HepG2 (cell line): ENCODE data around the gene SLIT1. TPM values are rescaled to one million over a fixed set of nuclear protein-coding genes. Genes with fewer than 3 reads are reported as not detected.

ENCODE experiments used
- ATAC-seq: fragments of 200-7000 bp; cut with Tn5 transposase; 3 replicates; pipeline ENCODE4 v1.9.1; 2020; ENCODE audit warnings: mild to moderate bottlenecking, moderate library complexity
- BruUV-seq: library from RNA; stranded (reverse); fragments of 400-500 nt; replicated peaks from 2 replicates; lab custom pipeline; 2021; lab: Mats Ljungman, UMichigan
- CTCF ChIA-PET: fragments of 300-600 bp; formaldehyde crosslinking; extraction: SDS; loops from one replicate; lab custom pipeline; 2021; ENCODE audit warnings: low total read pairs, inconsistent platforms, low intra/inter-chr PET ratio; lab: Yijun Ruan, JAX
- POLR2A ChIA-PET: fragments of 350-600 bp; sonication (Branson Sonifier 250); formaldehyde crosslinking; loops from one replicate; lab custom pipeline; 2020; ENCODE audit warnings: antibody characterized with exemption, inconsistent platforms; lab: Yijun Ruan, JAX
- DNase-seq: peaks from one replicate; pipeline ENCODE4 v3.0.0-alpha.2; 2015; ENCODE audit warnings: low spot score
- FAIRE-seq: peaks from 3 replicates; lab custom pipeline; 2011; peaks lifted over from hg19 to GRCh38; lab: Jason Lieb, UNC
- H2AFZ ChIP-seq: one replicate; pipeline ENCODE4 v1.6.1; 2011; ENCODE audit warnings: low read length, inconsistent platforms
- H3K27ac ChIP-seq: fragments of 300-600 bp; 3 replicates; pipeline ENCODE4 v1.8.0; 2011; ENCODE audit warnings: mixed run types, mild to moderate bottlenecking, mixed read lengths, low read length, inconsistent platforms; ENCODE audit not compliant: insufficient read depth; ENCODE audit errors: extremely low read length
- H3K27me3 ChIP-seq, 2 experiments: fragments of 200-600 bp in 1 of 2; 2 replicates in 1 of 2; 3 replicates in 1 of 2; pipeline versions ENCODE4 v1.6.0 to v1.8.0; 2011; ENCODE audit warnings: low read length in 2 of 2, mild to moderate bottlenecking in 2 of 2, moderate library complexity in 2 of 2, inconsistent platforms in 1 of 2; ENCODE audit not compliant: insufficient read depth in 2 of 2, control insufficient read depth in 1 of 2
- H3K36me3 ChIP-seq, 2 experiments: fragments of 200-600 bp in 1 of 2; replicated peaks in 1 of 2; 2 replicates in 1 of 2; 3 replicates in 1 of 2; pipeline versions ENCODE4 v1.5.1 to v1.8.0; 2011; ENCODE audit warnings: low read length in 2 of 2, inconsistent platforms in 1 of 2; ENCODE audit not compliant: insufficient read depth in 2 of 2, control insufficient read depth in 1 of 2
- H3K4me1 ChIP-seq: 2 replicates; pipeline ENCODE4 v1.5.1; 2012; ENCODE audit warnings: low read length, inconsistent platforms; ENCODE audit not compliant: insufficient read depth
- H3K4me2 ChIP-seq: 2 replicates; pipeline ENCODE4 v1.6.0; 2011; ENCODE audit warnings: low read depth, low read length, inconsistent platforms
- H3K4me3 ChIP-seq, 3 experiments: fragments of 200-600 bp in 1 of 3; sonication (generic), shearing (Covaris generic) in 1 of 3; replicated peaks in 1 of 3; 2 replicates each; pipeline ENCODE4 v1.5.1; 2011 to 2016; ENCODE audit warnings: low read length in 3 of 3, inconsistent platforms in 2 of 3, low read depth in 2 of 3, mild to moderate bottlenecking in 2 of 3, control low read depth in 1 of 3, mixed read lengths in 1 of 3; ENCODE audit not compliant: insufficient read depth in 1 of 3
- H3K79me2 ChIP-seq: one replicate; pipeline ENCODE4 v1.6.1; 2011; ENCODE audit warnings: low read length, inconsistent platforms; ENCODE audit not compliant: insufficient read depth
- H3K9ac ChIP-seq: 2 replicates; pipeline ENCODE4 v1.6.0; 2011; ENCODE audit warnings: mild to moderate bottlenecking, low read depth, low read length, inconsistent platforms; ENCODE audit not compliant: insufficient read depth
- H3K9me3 ChIP-seq: 2 replicates; pipeline ENCODE4 v1.5.1; 2012; ENCODE audit warnings: mild to moderate bottlenecking, low read length
- H4K20me1 ChIP-seq: 2 replicates; pipeline ENCODE4 v1.6.0; 2011; ENCODE audit warnings: inconsistent platforms, mild to moderate bottlenecking, low read length, moderate library complexity; ENCODE audit not compliant: insufficient read depth
- AGO1 ChIP-seq: fragments of 200-400 bp; formaldehyde crosslinking; IDR thresholded peaks from 2 replicates; pipeline ENCODE4 v1.6.1; 2017; ENCODE audit warnings: mild to moderate bottlenecking, low read depth, low read length, moderate library complexity; ENCODE audit not compliant: poor library complexity, severe bottlenecking
- DNMT3B ChIP-seq: conservative IDR thresholded peaks from 2 replicates; pipeline ENCODE4 v1.6.1; 2016; ENCODE audit warnings: missing biosample characterization, control low read depth
- GATAD2A ChIP-seq: IDR thresholded peaks from 2 replicates; pipeline ENCODE4 v1.6.1; 2016
- GPN1 ChIP-seq: sonication (generic); formaldehyde crosslinking; IDR thresholded peaks from 2 replicates; pipeline ENCODE4 v1.5.1; 2020; ENCODE audit warnings: missing genetic modification reagents, borderline replicate concordance
- HMGA1 ChIP-seq: sonication (generic); formaldehyde crosslinking; conservative IDR thresholded peaks from 2 replicates; pipeline ENCODE4 v1.4.0; 2020; ENCODE audit warnings: missing genetic modification reagents
- KDM2A ChIP-seq: sonication (generic); formaldehyde crosslinking; IDR thresholded peaks from 2 replicates; pipeline ENCODE4 v1.4.0; 2020; ENCODE audit warnings: low read depth, missing genetic modification reagents, borderline replicate concordance
- ZNF687 ChIP-seq: sonication (generic); formaldehyde crosslinking; IDR thresholded peaks from 2 replicates; pipeline ENCODE4 v1.5.1; 2020; ENCODE audit warnings: mild to moderate bottlenecking, missing genetic modification reagents, moderate library complexity
- ZNF839 ChIP-seq: sonication (generic); formaldehyde crosslinking; IDR thresholded peaks from 2 replicates; pipeline ENCODE4 v1.4.0; 2020; ENCODE audit warnings: missing genetic modification reagents, mild to moderate bottlenecking, borderline replicate concordance
- WGBS: methylation state at CpG from one replicate; pipeline ENCODE4 v1.1.6; 2017; ENCODE audit warnings: low lambda C conversion rate; 5-methylcytosine and 5-hydroxymethylcytosine counted together
- in situ Hi-C: cut with HindIII; loops from 2 replicates; pipeline ENCODE4 v1.10.0; 2017; ENCODE audit warnings: low pct_unique_long_range_greater_than_20kb; ENCODE audit not compliant: extremely low pct_ligation_motif_present
- intact Hi-C: fragments of 100-400 bp; cut with micrococcal nuclease; formaldehyde crosslinking; loops from one replicate; pipeline ENCODE4 v1.10.0; 2022; ENCODE audit not compliant: unreplicated experiment
- polyA plus RNA-seq, 8 experiments: library from polyadenylated mRNA; depleted of rRNA in 3 of 8; stranded (reverse) in 7 of 8; unstranded in 1 of 8; fragments of >200 nt; fragmentation: Illumina TruSeq in 4 of 8; extraction: Trizol in 4 of 8; gene quantifications; 2 replicates each; pipeline versions ENCODE4 v1.2.1 to v1.2.3, GENCODE V29; 2011 to 2016; ENCODE audit warnings: low read depth in 4 of 8, missing spikeins in 1 of 8, mixed read lengths in 1 of 8; ENCODE audit not compliant: insufficient read depth in 1 of 8
- total RNA-seq, 5 experiments: library from RNA; depleted of rRNA; stranded (reverse); fragments of >200 nt; fragmentation: Illumina TruSeq; extraction: Trizol; gene quantifications; 2 replicates each; pipeline ENCODE4 v1.2.3, GENCODE V29; 2016; ENCODE audit warnings: low read depth in 1 of 5
- TF ChIP-seq, protein P1 (sequence below): sonication (generic); formaldehyde crosslinking; IDR thresholded peaks from 2 replicates; pipeline ENCODE4 v1.4.0; 2020; ENCODE audit warnings: missing genetic modification reagents, borderline replicate concordance
- TF ChIP-seq, protein P2 (sequence below): sonication (generic); formaldehyde crosslinking; IDR thresholded peaks from 2 replicates; pipeline ENCODE4 v1.5.0; 2020; ENCODE audit warnings: missing genetic modification reagents
- TF ChIP-seq, protein P3 (sequence below): sonication (generic); formaldehyde crosslinking; IDR thresholded peaks from 2 replicates; pipeline ENCODE4 v1.9.0; 2022; ENCODE audit warnings: low read depth, missing genetic modification reagents

SLIT1 gene
- total and polyA plus RNA-seq, 2 of the 13 experiments (the other 11 are each of a cell fraction or from before 2014, with no cell fraction given): 0.09 to 0.33 TPM

DNA sequence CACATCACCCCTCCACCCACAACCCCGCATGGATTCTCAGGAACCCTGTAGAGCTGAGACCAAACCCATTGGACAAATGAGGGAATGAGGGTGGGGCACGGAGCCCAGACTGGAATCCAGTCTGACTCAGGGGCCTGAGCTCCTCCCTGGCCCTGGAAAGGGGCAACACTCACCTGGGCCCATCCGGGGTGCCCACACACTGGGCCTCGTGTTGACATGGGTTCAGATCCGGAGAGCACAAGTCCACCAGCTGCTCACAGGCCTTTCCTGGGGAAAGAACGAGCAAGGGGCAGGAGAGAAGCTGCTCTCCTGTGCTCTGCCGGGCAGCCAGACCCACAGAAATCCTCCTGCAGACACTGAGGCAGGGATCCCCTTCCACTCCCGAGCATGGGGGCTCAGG lies 172.2 kb downstream of the SLIT1 start:
- BruUV-seq: no TSS peak
- no peak overlapping the region for H3K4me2 ChIP-seq
- ATAC-seq: no peak; the same call in 2 of the 3 replicates
- DNase-seq: no peak
- no peaks in the 10 kb centered on the region for H4K20me1 ChIP-seq
- no peaks in the 10 kb centered on the region for H3K9me3 ChIP-seq
- H3K27me3 ChIP-seq: peaks cover 2 to 18% of the 10 kb centered on the region in 2 experiments; a peak in 4 of 5 replicates
- H3K4me3 ChIP-seq: no peak overlapping the region
- no peaks in the 10 kb centered on the region for H3K36me3 ChIP-seq
- no CpG with 5 or more reads among the region's 8 CpGs for WGBS
- H2AFZ ChIP-seq: no peak overlapping the region
- no peaks in the 10 kb centered on the region for H3K4me1 ChIP-seq
- H3K27ac ChIP-seq: no peak overlapping the region
- no peak overlapping the region for H3K9ac ChIP-seq
- no peaks in the 10 kb centered on the region for H3K79me2 ChIP-seq
- intact Hi-C loops (no loop called here), in situ Hi-C loops (no loop called here)
- FAIRE-seq: no peak
- CTCF ChIA-PET: no interaction called here
- POLR2A ChIA-PET: no interaction called here
- TF ChIP-seq GPN1 (CRISPR knock-in tag): no peak
- TF ChIP-seq, protein P1, sequence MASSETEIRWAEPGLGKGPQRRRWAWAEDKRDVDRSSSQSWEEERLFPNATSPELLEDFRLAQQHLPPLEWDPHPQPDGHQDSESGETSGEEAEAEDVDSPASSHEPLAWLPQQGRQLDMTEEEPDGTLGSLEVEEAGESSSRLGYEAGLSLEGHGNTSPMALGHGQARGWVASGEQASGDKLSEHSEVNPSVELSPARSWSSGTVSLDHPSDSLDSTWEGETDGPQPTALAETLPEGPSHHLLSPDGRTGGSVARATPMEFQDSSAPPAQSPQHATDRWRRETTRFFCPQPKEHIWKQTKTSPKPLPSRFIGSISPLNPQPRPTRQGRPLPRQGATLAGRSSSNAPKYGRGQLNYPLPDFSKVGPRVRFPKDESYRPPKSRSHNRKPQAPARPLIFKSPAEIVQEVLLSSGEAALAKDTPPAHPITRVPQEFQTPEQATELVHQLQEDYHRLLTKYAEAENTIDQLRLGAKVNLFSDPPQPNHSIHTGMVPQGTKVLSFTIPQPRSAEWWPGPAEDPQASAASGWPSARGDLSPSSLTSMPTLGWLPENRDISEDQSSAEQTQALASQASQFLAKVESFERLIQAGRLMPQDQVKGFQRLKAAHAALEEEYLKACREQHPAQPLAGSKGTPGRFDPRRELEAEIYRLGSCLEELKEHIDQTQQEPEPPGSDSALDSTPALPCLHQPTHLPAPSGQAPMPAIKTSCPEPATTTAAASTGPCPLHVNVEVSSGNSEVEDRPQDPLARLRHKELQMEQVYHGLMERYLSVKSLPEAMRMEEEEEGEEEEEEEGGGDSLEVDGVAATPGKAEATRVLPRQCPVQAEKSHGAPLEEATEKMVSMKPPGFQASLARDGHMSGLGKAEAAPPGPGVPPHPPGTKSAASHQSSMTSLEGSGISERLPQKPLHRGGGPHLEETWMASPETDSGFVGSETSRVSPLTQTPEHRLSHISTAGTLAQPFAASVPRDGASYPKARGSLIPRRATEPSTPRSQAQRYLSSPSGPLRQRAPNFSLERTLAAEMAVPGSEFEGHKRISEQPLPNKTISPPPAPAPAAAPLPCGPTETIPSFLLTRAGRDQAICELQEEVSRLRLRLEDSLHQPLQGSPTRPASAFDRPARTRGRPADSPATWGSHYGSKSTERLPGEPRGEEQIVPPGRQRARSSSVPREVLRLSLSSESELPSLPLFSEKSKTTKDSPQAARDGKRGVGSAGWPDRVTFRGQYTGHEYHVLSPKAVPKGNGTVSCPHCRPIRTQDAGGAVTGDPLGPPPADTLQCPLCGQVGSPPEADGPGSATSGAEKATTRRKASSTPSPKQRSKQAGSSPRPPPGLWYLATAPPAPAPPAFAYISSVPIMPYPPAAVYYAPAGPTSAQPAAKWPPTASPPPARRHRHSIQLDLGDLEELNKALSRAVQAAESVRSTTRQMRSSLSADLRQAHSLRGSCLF (CRISPR knock-in tag): no peak
- TF ChIP-seq GATAD2A (CRISPR knock-in tag): no peak
- no peak for TF ChIP-seq HMGA1 (CRISPR knock-in tag)
- TF ChIP-seq ZNF687 (CRISPR knock-in tag): peak; percentile 28
- TF ChIP-seq, protein P2, sequence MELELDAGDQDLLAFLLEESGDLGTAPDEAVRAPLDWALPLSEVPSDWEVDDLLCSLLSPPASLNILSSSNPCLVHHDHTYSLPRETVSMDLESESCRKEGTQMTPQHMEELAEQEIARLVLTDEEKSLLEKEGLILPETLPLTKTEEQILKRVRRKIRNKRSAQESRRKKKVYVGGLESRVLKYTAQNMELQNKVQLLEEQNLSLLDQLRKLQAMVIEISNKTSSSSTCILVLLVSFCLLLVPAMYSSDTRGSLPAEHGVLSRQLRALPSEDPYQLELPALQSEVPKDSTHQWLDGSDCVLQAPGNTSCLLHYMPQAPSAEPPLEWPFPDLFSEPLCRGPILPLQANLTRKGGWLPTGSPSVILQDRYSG (CRISPR knock-in tag): no peak
- no peak for TF ChIP-seq ZNF839
- 0 out of 2 replicates have a peak, but pooled peaks have one; percentile 18 for TF ChIP-seq KDM2A (CRISPR knock-in tag)
- TF ChIP-seq AGO1: no peak
- TF ChIP-seq, protein P3, sequence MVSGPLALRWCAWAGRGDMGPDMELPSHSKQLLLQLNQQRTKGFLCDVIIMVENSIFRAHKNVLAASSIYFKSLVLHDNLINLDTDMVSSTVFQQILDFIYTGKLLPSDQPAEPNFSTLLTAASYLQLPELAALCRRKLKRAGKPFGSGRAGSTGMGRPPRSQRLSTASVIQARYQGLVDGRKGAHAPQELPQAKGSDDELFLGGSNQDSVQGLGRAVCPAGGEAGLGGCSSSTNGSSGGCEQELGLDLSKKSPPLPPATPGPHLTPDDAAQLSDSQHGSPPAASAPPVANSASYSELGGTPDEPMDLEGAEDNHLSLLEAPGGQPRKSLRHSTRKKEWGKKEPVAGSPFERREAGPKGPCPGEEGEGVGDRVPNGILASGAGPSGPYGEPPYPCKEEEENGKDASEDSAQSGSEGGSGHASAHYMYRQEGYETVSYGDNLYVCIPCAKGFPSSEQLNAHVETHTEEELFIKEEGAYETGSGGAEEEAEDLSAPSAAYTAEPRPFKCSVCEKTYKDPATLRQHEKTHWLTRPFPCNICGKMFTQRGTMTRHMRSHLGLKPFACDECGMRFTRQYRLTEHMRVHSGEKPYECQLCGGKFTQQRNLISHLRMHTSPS (CRISPR knock-in tag): 0 out of 2 replicates have a peak, but pooled peaks have one; percentile 29
- TF ChIP-seq DNMT3B (CRISPR knock-in tag): no peak
